Tibial nerve (tissue), 4 donors: ENCODE measurements around the gene PCK2. TPM values are rescaled to one million over a fixed set of nuclear protein-coding genes. Genes with fewer than 3 reads are reported as not detected.
A peak's percentile ranks its signal among the peaks of the same experiment; 100 is the strongest.

Experiments
- DNase-seq, 2 donors: peaks; one replicate each; pipeline ENCODE4 v3.0.0-alpha.2; 2019; ENCODE audit warnings: low spot score in 2 of 2
- H3K27ac ChIP-seq, 4 donors: fragments of 200-600 bp; sonication (generic) in 3 of 4; one replicate each; pipeline ENCODE4 v1.5.1; 2017 to 2019; ENCODE audit warnings: mild to moderate bottlenecking in 1 of 4
- H3K27me3 ChIP-seq, 2 donors: fragments of 200-600 bp; sonication (generic) in 1 of 2; one replicate each; pipeline versions ENCODE4 v1.5.1 to v1.6.0; 2017 to 2019
- H3K36me3 ChIP-seq, 3 donors: fragments of 200-600 bp; sonication (generic); one replicate each; pipeline ENCODE4 v1.5.1; 2018 to 2019
- H3K4me1 ChIP-seq, 4 donors: fragments of 200-600 bp; sonication (generic) in 3 of 4; one replicate each; pipeline ENCODE4 v1.5.1; 2017 to 2019
- H3K4me3 ChIP-seq, 4 donors: fragments of 200-600 bp; sonication (generic) in 3 of 4; one replicate each; pipeline ENCODE4 v1.5.1; 2017 to 2019; ENCODE audit warnings: mild to moderate bottlenecking in 1 of 4, moderate library complexity in 1 of 4
- H3K9me3 ChIP-seq, 4 donors: fragments of 200-600 bp; sonication (generic) in 3 of 4; one replicate each; pipeline ENCODE4 v1.5.1; 2017 to 2019
- EP300 ChIP-seq, 2 donors: sonication (generic); formaldehyde crosslinking; IDR thresholded peaks; one replicate each; pipeline ENCODE4 v1.6.1; 2017; ENCODE audit warnings: antibody characterized with exemption in 2 of 2, mild to moderate bottlenecking in 1 of 2
- POLR2A ChIP-seq, 2 donors: fragments of 450-650 bp; IDR thresholded peaks; one replicate each; pipeline ENCODE4 v1.6.1; 2017; ENCODE audit warnings: antibody characterized with exemption in 2 of 2, mild to moderate bottlenecking in 2 of 2, moderate library complexity in 2 of 2
- WGBS, 2 donors: methylation state at CpG; one replicate each; pipeline ENCODE4 v1.1.5; 2018; 5-methylcytosine and 5-hydroxymethylcytosine counted together
- total RNA-seq, 4 donors: library from RNA; depleted of rRNA; stranded (reverse); fragments of >200 nt; gene quantifications; one replicate each; pipeline ENCODE4 v1.1.0, GENCODE V29; 2016
- TF ChIP-seq, protein P1 (sequence below), 5 experiments: fragments of 200-600 bp in 3 of 5; fragments of 450-650 bp in 2 of 5; sonication (generic) in 3 of 5; IDR thresholded peaks; one replicate each; pipeline ENCODE4 v1.5.1; 2016 to 2019; ENCODE audit warnings: antibody characterized with exemption in 5 of 5, mild to moderate bottlenecking in 3 of 5, moderate library complexity in 2 of 5

PCK2 gene
- total RNA-seq, 4 donors from 2014 or later: 28.9 to 49.2 (median 34.3) TPM

DNA sequence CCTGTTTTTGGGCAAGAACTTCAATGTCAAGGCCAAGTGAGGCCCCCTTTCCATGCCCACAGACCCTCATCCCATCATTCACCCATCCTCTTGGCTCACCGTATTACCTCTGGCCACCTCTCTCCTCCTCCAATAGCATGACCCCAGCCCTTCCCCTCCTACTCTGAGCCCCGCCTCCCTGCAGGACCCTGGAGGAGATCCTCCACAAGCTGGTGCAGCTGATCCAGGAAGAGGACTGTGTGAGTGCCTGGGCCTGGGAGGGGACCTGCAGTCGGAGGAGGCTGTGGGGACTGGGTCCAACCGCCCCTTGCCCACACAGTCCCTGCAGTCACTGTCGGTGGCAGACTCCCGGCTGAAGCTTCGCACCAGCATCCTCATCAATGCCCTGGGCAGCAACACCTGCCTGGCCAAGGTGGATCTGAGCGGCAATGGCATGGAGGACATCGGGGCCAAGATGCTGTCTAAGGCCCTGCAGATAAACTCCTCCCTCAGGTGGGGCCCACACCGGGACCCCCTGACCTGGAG, 35.1 kb upstream of the PCK2 start:
- no peaks in the 10 kb centered on the region for H3K27me3 ChIP-seq
- no peak overlapping the region for H3K27ac ChIP-seq
- TF ChIP-seq, protein P1, sequence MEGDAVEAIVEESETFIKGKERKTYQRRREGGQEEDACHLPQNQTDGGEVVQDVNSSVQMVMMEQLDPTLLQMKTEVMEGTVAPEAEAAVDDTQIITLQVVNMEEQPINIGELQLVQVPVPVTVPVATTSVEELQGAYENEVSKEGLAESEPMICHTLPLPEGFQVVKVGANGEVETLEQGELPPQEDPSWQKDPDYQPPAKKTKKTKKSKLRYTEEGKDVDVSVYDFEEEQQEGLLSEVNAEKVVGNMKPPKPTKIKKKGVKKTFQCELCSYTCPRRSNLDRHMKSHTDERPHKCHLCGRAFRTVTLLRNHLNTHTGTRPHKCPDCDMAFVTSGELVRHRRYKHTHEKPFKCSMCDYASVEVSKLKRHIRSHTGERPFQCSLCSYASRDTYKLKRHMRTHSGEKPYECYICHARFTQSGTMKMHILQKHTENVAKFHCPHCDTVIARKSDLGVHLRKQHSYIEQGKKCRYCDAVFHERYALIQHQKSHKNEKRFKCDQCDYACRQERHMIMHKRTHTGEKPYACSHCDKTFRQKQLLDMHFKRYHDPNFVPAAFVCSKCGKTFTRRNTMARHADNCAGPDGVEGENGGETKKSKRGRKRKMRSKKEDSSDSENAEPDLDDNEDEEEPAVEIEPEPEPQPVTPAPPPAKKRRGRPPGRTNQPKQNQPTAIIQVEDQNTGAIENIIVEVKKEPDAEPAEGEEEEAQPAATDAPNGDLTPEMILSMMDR (IDR thresholded peaks at IDR 0.05): no peak
- TF ChIP-seq POLR2A (IDR thresholded peaks at IDR 0.05): no peak
- TF ChIP-seq EP300 (IDR thresholded peaks at IDR 0.05): no peak
- no peaks in the 10 kb centered on the region for H3K36me3 ChIP-seq
- 81 to 90% methylated on average over 4 to 10 of the region's 10 CpGs for WGBS, 2 donors
- no peaks in the 10 kb centered on the region for H3K9me3 ChIP-seq
- H3K4me1 ChIP-seq: peaks cover 0 to 3% (median 0%) of the 10 kb centered on the region in 4 donors
- no peak overlapping the region for H3K4me3 ChIP-seq
- no peak for DNase-seq

DNA sequence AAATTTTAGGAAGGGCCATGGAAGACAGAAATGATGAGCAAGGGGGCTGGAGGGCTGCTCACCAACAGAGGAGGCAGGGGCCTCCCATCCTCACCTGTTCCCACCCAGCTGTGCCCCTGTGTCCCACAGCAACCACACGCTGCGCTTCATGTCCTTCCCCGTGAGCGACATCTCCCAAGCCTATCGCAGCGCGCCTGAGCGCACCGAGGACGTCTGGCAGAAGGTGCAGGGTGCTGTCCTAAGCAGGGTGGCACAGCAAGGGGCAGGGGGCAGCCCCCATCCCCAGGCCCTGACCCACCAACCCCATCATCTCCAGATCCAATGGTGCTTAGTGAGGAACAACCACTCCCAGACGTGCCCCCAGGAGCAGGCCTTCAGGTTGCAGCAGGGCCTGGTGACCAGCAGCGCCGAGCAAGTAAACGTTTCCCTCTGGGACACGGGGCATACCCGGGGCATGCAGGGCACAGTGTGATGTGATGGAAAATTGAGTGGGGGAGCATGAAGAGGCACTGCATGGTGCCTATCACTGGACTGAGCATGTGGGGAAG, 34.2 kb upstream of the PCK2 start:
- H3K36me3 ChIP-seq: no peaks in the 10 kb centered on the region
- peaks cover 0 to 3% (median 0%) of the 10 kb centered on the region in 4 donors for H3K4me1 ChIP-seq
- TF ChIP-seq POLR2A (IDR thresholded peaks at IDR 0.05): no peak
- TF ChIP-seq EP300 (IDR thresholded peaks at IDR 0.05): no peak
- TF ChIP-seq, protein P1 (IDR thresholded peaks at IDR 0.05): no peak
- 80 to 90% methylated on average over 7 to 16 of the region's 16 CpGs for WGBS, 2 donors
- H3K4me3 ChIP-seq: no peak overlapping the region
- no peak for DNase-seq
- no peak overlapping the region for H3K27ac ChIP-seq
- H3K27me3 ChIP-seq: no peaks in the 10 kb centered on the region
- H3K9me3 ChIP-seq: no peaks in the 10 kb centered on the region

DNA sequence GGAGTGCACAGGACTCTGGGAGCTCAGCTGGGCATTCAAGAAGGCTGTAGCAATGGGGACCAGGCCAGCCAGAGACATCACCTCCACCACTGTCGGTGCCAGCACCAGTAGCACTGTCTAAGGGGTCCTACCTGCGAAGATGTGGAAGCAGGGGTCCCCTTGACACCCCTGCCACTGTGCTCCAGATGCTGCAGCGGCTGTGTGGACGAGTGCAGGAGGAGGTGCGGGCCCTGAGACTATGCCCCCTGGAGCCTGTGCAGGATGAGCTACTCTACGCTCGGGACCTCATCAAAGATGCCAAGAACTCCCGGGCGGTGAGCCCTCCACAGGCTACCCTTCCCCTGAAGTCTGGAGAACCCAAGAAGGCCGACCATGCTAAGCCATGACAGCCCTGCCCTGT, 33.7 kb upstream of the PCK2 start:
- Histone ChIP-seq H3K27ac (no peak overlapping the region), H3K4me3 (no peak overlapping the region), H3K9me3 (no peaks in the 10 kb centered on the region), H3K27me3 (no peaks in the 10 kb centered on the region), H3K36me3 (no peaks in the 10 kb centered on the region), H3K4me1 (peaks cover 0 to 3% (median 0%) of the 10 kb centered on the region in 4 donors)
- TF ChIP-seq, protein P1 (IDR thresholded peaks at IDR 0.05): no peak
- TF ChIP-seq EP300 (IDR thresholded peaks at IDR 0.05) (no peak), POLR2A (IDR thresholded peaks at IDR 0.05) (no peak)
- no peak for DNase-seq
- WGBS, 2 donors: 89 to 92% methylated on average over 10 of the region's 10 CpGs

DNA sequence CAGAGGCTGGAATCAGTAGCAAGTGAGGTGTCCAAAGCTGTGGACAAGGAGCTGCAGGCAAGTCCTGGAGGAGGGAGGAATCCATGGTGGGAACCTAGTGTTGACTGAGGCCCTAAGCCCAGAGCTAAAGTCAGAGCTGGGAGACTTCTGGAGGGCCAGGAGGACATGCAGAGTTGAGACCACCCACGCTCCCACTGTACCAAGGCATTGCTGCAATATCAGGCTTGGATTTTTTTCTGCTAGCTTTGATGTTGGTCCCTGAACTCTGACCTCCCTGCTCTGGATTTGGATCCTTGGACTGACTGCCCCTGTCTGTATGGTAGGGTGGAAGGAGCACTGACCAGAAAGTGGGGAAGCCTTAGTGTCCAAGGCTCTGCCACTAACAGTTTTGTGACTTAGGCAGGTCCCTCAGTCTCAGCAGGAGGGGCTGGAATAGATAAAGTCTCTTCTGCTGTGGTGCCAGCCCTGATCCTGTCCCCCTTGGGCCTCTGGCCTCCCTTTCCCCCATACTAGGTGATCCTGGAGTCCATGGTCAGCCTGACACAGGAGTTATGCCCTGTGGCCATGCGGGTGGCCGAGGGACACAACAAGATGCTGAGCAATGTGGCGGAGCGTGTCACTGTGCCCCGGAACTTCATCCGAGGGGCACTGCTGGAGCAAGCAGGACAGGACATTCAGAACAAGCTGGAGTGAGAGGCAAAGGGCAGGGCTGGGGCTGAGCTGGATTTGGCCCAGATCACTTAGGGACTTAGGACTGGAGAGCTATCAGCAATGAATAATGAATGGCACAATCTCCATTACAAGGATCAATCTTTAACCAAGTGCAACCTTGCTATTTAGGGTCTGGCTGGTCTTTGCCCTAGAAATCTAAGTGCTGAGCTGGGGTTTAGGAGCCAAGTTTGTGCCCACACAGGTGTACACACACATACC, 32.9 kb upstream of the PCK2 start:
- WGBS, 2 donors: 89% methylated on average over 6 to 7 of the region's 7 CpGs
- Histone ChIP-seq H3K4me3 (no peak overlapping the region), H3K27ac (peak overlapping the region in 1 of 4 donors; percentile 19), H3K36me3 (no peaks in the 10 kb centered on the region), H3K9me3 (no peaks in the 10 kb centered on the region), H3K4me1 (peaks cover 0 to 3% (median 0%) of the 10 kb centered on the region in 4 donors), H3K27me3 (no peaks in the 10 kb centered on the region)
- no peak for DNase-seq
- TF ChIP-seq EP300 (IDR thresholded peaks at IDR 0.05): no peak
- no peak for TF ChIP-seq POLR2A (IDR thresholded peaks at IDR 0.05)
- TF ChIP-seq, protein P1 (IDR thresholded peaks at IDR 0.05): no peak
